HTR-8/SVneo (cell line): ENCODE results near the gene C1orf21.
A peak's percentile ranks its signal among the peaks of the same experiment; 100 is the strongest.

Experiments used
- DNase-seq: peaks from one replicate; pipeline ENCODE4 v3.0.0; 2011; ENCODE audit warnings: low spot score, mixed read lengths; ENCODE audit not compliant: insufficient read length
- FAIRE-seq: peaks from 2 replicates; lab custom pipeline; 2011; peaks lifted over from hg19 to GRCh38; lab: Jason Lieb, UNC

Gene C1orf21

GRCh38 chr1:184615301-184615700 lies 228.5 kb downstream of the C1orf21 start:
- DNase-seq (no peak), FAIRE-seq (no peak)

- DNase-seq: no peak
- no peak for FAIRE-seq
Measured at GRCh38 chr1:184616504-184616903, 229.7 kb downstream of the C1orf21 start.

GRCh38 chr1:184617433-184618029 lies 230.7 kb downstream of the C1orf21 start:
- FAIRE-seq: no peak
- DNase-seq: no peak

DNA sequence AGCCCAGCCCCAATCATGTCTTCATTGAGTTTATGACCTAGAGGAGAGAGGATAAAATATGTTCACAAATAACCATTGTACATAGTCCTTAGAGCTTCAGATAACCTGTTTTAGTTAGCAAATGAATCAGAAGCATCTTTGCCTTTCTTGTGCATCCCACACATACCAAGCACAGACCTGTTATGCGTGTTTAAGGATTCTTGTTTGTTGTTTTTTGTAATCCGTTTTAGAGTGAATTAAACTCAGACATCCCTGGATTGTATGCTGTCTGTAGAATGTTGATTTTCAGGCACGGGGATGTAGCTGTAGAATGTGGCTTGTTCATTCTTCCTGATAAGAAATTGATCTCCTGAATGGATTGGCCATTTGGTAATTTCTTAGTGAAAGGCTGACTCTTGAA lies 232.0 kb downstream of the C1orf21 start:
- FAIRE-seq: no peak
- no peak for DNase-seq

- FAIRE-seq: no peak
- DNase-seq: no peak
Measured at GRCh38 chr1:184620469-184620868, 233.6 kb downstream of the C1orf21 start.

GRCh38 chr1:184621260-184621659 lies 234.4 kb downstream of the C1orf21 start:
- DNase-seq: no peak

DNA sequence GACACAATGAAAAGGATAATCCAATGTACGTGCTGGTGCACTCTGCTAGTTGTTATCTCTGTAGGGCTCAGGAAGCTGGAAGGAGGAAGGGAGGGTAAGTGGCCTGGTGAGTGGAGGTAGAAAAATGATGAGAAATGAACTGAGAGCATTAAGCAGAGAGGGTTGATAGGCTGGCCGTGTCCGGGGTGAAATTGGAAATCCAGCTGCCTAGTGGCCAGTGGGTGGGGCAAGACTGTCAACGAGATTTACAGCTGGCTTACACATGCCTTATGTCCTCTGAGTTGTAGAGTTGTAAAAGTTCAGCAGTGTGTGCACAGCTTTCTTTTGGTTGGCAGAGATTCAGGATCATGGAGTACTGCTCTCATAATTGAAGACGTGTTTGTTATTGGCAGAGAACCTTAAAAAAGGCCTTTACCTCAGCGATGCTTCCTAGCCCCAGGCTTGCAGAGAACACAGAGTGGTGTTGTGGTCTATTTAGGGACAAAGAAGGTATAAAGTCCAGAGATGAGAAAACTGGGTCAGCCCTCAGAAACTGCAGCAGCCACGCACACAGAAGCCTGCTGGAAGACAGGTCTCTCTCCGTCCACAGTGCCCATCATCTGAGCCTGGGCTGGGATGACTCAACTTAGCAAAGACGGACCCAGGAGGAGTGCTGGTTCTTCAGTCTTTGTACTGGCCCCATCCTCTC lies 235.5 kb downstream of the C1orf21 start:
- DNase-seq (peak; percentile 62), FAIRE-seq (no peak)

More at GRCh38 chr1:184621260-184621659, 234.4 kb downstream of the C1orf21 start:
- no peak for FAIRE-seq

- DNase-seq (no peak), FAIRE-seq (no peak)
Measured at GRCh38 chr1:184623404-184623803, 236.6 kb downstream of the C1orf21 start.

DNA sequence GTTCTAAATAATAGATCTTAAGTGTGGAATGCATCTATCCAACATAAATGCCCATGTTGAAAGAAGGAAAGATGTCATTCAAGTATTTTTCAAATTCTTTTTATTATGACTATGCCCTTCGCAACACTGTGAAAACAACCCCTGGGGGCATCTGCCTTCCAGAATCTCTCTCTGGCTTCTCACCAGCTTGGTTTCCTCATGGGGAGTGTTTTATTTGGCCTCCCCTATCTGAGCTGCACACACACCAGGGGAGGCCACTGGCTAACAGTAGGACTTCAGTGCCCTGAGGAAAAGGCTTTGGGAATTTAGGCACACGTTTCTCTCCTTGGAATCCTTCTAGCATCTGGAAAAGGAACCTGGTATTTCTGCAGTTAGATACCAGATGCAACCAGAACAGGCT lies 237.2 kb downstream of the C1orf21 start:
- DNase-seq (no peak), FAIRE-seq (no peak)

DNA sequence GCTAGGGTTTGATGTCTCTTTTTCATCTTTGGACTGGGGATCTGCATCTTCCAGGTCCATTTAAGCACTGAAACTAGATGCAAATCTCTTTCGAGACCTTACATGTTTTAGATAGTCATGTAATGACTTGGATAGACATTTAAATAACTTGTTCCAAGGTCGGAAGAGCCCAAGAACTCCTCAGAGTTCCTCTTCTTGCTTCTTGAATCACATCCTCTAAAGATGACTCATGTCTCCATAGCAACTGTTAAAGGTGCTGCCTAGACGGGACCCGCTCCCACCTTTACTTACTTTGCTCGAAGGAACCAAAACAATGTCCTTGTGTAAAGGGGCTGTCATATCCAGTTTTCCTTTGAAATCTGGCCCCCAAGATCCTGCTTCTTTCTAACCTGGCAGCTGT lies 237.8 kb downstream of the C1orf21 start:
- DNase-seq (no peak), FAIRE-seq (no peak)

GRCh38 chr1:184625271-184625670 lies 238.4 kb downstream of the C1orf21 start:
- DNase-seq (no peak), FAIRE-seq (no peak)

- DNase-seq (no peak), FAIRE-seq (no peak)
Measured at GRCh38 chr1:184626076-184627006, 239.5 kb downstream of the C1orf21 start.

DNA sequence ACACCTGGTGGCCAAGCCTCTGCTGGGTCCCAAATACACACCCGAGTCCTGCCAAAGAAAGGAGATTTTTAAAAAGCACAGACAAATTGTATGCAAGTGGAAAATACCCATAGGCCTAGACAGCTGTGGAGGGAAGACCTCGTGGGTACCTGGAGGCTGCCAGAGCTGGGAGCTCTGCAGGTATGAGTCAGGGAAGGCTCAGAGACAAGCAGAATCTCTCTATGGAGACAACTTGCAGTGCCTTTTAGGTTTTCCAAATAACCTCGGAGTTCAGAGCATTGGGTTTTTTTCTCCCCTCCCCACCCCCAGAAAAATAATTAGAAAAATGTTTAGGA lies 240.1 kb downstream of the C1orf21 start:
- FAIRE-seq (no peak), DNase-seq (no peak)

- DNase-seq (no peak), FAIRE-seq (no peak)
Measured at GRCh38 chr1:184629266-184629665, 242.4 kb downstream of the C1orf21 start.

DNA sequence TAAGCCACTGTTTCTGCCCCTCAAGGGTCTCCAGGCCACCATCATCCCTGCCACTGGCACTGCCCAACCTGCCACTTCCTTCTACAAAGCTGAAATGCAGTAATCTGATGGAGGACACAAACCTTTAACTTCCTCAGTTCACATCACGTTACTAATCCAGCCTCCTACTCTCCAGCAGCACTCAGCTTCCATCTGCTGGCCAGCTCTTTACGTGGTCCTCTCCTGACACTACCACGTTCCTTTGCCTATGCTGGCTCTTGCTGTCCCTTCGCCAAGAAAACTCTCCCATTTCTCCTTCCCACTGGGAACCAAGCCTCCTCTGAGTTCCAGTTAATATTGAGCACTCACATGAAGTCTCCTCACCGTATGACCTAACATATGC lies 243.8 kb downstream of the C1orf21 start:
- FAIRE-seq (no peak), DNase-seq (no peak)

- no peak for DNase-seq
- FAIRE-seq: no peak
Measured at GRCh38 chr1:184632415-184633175, 245.8 kb downstream of the C1orf21 start.

DNA sequence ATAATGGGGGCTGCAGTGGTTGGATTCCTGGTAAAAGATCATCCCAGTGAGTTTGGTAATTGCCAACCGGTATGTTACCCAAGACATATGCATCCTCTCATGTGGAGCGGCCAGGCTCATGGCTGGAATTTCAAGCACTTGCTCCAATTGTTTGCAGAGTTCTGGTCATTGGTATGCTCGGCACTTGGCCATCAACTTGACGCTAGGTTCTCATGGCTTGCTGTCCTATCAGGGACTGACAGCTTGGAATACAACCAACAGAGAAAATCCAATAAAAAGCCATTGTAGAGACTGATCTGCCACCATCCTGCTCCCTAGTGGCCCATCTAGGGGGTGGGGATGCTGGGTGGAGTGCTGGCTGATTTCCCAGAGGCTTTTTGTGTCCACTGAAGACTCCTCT lies 247.0 kb downstream of the C1orf21 start:
- no peak for DNase-seq
- no peak for FAIRE-seq

GRCh38 chr1:184634296-184634695 lies 247.5 kb downstream of the C1orf21 start:
- DNase-seq: no peak
- no peak for FAIRE-seq

DNA sequence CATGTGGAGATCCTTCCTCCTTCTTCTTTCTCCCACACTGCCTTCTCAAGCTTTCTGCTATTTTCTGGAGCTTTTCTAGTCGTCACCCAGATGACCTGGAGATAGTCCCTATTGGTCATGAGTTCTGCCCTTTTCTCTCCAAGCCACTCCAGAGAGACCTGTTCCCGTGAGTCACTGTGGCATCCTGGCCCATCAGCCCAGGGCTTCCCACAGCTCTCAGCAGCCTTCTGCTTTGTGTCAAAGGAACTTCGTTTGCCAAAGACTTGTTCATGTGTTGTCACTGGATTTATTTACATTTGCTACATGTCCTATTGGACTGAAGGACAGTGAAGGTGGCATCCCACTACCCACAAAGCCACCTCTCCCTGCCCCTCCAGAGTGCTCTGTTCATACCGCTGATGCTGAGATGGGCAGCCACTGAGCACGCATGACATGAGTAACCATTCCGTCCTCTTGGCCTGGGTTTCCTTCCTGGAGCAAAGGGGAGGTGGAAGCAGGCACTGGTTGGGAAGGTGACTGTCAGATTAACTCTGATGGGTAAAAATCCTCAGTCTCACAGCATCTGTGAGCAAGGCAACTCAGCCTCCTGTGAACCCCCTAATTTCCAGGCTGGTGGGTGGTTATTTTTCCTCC lies 248.6 kb downstream of the C1orf21 start:
- DNase-seq: no peak
- FAIRE-seq: no peak

DNA sequence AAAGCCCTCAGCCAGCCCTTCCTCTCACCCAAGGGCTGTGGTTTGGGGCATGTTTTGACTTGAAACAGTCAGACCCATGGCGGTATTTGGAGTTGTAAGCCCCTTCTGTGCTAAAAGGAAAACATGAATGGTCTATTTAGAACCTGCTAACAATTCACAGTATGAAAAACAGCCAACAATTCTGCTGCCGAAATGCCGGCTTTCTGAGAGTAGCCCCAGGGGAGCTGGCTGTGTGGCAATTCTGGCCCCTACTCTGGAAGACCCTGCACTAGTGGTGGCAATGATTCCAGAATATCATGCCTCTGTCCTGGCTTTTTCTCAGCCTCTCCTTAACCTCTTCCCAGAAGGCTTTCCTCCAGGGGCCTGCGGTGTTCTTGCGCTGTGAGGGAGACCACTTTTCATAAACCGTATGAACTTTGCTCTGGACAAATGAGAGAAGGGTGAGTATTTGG lies 249.2 kb downstream of the C1orf21 start:
- DNase-seq (no peak), FAIRE-seq (no peak)
